Kidney epithelial cell (primary cell): Measurements from ENCODE around the gene DUSP8. TPM values are rescaled to one million over a fixed set of nuclear protein-coding genes. Genes with fewer than 3 reads are reported as not detected.

Experiments used
- DNase-seq: peaks from one replicate; pipeline ENCODE4 v3.0.0-alpha.2; 2010; ENCODE audit warnings: low read depth
- H3K27me3 ChIP-seq: 2 replicates; pipeline ENCODE4 v1.6.0; 2011; ENCODE audit warnings: low read length; ENCODE audit not compliant: control insufficient read depth, insufficient read depth
- H3K36me3 ChIP-seq: 2 replicates; pipeline ENCODE4 v1.5.1; 2011; ENCODE audit warnings: low read length; ENCODE audit not compliant: control insufficient read depth, insufficient read depth
- H3K4me3 ChIP-seq: 2 replicates; pipeline ENCODE4 v1.5.1; 2011; ENCODE audit warnings: low read depth, mild to moderate bottlenecking, control low read depth, low read length
- CTCF ChIP-seq: IDR thresholded peaks from 2 replicates; pipeline ENCODE4 v1.5.1; 2011; ENCODE audit warnings: mild to moderate bottlenecking, moderate library complexity, low read length, control low read depth, inconsistent platforms; ENCODE audit not compliant: insufficient read depth, poor library complexity, severe bottlenecking
- total RNA-seq: library from RNA; depleted of rRNA; stranded (reverse); fragments of >200 nt; gene quantifications from 2 replicates; pipeline ENCODE4 v1.2.3, GENCODE V29; 2015

Gene DUSP8
- total RNA-seq, 1 donor from 2014 or later, result 7.6 TPM

- no peak for DNase-seq
- H3K27me3 ChIP-seq, result peaks cover 3% of the 10 kb centered on the region
- peak overlapping the region; percentile 58 for H3K4me3 ChIP-seq
These were observed 1.6 kb downstream of the DUSP8 start for GRCh38 chr11:1570531-1570895.

GRCh38 chr11:1570001-1570453, 2.0 kb downstream of the DUSP8 start:
- DNase-seq, result no peak
- no peak overlapping the region for H3K4me3 ChIP-seq
- peaks cover 3% of the 10 kb centered on the region for H3K27me3 ChIP-seq
- H3K36me3 ChIP-seq, result no peaks in the 10 kb centered on the region
- no peak for TF ChIP-seq CTCF

More at GRCh38 chr11:1570531-1570895, 1.6 kb downstream of the DUSP8 start:
- TF ChIP-seq CTCF, result no peak
- H3K36me3 ChIP-seq, result no peaks in the 10 kb centered on the region

- peaks cover 3% of the 10 kb centered on the region for H3K27me3 ChIP-seq
- no peak for TF ChIP-seq CTCF
- no peak for DNase-seq
- no peak overlapping the region for H3K4me3 ChIP-seq
- no peaks in the 10 kb centered on the region for H3K36me3 ChIP-seq
These were observed 2.8 kb downstream of the DUSP8 start for GRCh38 chr11:1569251-1569780.

- no peaks in the 10 kb centered on the region for H3K36me3 ChIP-seq
- H3K27me3 ChIP-seq, result peaks cover 3% of the 10 kb centered on the region
- no peak for DNase-seq
- no peak overlapping the region for H3K4me3 ChIP-seq
- no peak for TF ChIP-seq CTCF
These were observed 3.6 kb downstream of the DUSP8 start for GRCh38 chr11:1568441-1568911.

GRCh38 chr11:1567721-1568100, 4.4 kb downstream of the DUSP8 start:
- TF ChIP-seq CTCF, result no peak
- no peaks in the 10 kb centered on the region for H3K36me3 ChIP-seq
- no peak overlapping the region for H3K4me3 ChIP-seq
- no peak for DNase-seq
- peaks cover 1% of the 10 kb centered on the region for H3K27me3 ChIP-seq

GRCh38 chr11:1567052-1567720, 4.9 kb downstream of the DUSP8 start:
- DNase-seq, result no peak
- Histone ChIP-seq H3K36me3 (no peaks in the 10 kb centered on the region), H3K27me3 (no peaks in the 10 kb centered on the region)

More at GRCh38 chr11:1567052-1567720, 4.9 kb downstream of the DUSP8 start:
- no peak for TF ChIP-seq CTCF
- H3K4me3 ChIP-seq, result no peak overlapping the region
